Fibroblast of the aortic adventitia (primary cell): ENCODE results near the gene FHIT. TPM values are rescaled to one million over a fixed set of nuclear protein-coding genes. Genes with fewer than 3 reads are reported as not detected.

Experiments
- DNase-seq: peaks from one replicate; pipeline ENCODE4 v3.0.0-alpha.2; 2010; ENCODE audit warnings: low read depth
- H3K4me3 ChIP-seq: 2 replicates; pipeline ENCODE4 v1.5.1; 2011; ENCODE audit warnings: low read depth, mild to moderate bottlenecking, control low read depth, low read length, moderate library complexity
- total RNA-seq: library from RNA; depleted of rRNA; stranded (reverse); fragments of >200 nt; gene quantifications from 2 replicates; pipeline ENCODE4 v1.2.3, GENCODE V29; 2012; ENCODE audit warnings: low replicate concordance
- TF ChIP-seq, protein P1 (sequence below): IDR thresholded peaks from 2 replicates; pipeline ENCODE4 v1.5.1; 2011; ENCODE audit warnings: mild to moderate bottlenecking, low read length, control low read depth, inconsistent platforms; ENCODE audit not compliant: insufficient read depth

The FHIT gene
- total RNA-seq, 1 donor, result 1.5 TPM

DNA sequence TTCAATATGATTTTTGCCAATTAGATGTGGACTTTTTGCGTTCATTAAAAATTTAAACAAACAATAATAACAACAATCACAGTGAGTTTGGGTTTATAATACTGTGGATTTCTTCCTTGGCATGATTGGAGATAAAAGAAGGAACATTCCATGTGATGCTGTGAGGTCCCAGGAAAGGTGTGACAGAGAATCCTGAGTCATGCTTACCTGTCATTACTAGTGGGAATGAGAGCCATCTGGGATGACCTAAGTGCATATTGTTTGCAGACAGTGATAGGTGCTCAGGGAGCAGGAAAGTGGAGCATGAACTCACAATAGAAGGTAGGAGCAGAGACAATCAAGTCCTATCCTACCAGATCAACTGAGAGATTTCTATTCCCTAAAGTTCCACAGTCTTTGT lies 1434.9 kb downstream of the FHIT start:
- TF ChIP-seq, protein P1, sequence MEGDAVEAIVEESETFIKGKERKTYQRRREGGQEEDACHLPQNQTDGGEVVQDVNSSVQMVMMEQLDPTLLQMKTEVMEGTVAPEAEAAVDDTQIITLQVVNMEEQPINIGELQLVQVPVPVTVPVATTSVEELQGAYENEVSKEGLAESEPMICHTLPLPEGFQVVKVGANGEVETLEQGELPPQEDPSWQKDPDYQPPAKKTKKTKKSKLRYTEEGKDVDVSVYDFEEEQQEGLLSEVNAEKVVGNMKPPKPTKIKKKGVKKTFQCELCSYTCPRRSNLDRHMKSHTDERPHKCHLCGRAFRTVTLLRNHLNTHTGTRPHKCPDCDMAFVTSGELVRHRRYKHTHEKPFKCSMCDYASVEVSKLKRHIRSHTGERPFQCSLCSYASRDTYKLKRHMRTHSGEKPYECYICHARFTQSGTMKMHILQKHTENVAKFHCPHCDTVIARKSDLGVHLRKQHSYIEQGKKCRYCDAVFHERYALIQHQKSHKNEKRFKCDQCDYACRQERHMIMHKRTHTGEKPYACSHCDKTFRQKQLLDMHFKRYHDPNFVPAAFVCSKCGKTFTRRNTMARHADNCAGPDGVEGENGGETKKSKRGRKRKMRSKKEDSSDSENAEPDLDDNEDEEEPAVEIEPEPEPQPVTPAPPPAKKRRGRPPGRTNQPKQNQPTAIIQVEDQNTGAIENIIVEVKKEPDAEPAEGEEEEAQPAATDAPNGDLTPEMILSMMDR, result no peak
- no peak overlapping the region for H3K4me3 ChIP-seq
- DNase-seq, result no peak

DNA sequence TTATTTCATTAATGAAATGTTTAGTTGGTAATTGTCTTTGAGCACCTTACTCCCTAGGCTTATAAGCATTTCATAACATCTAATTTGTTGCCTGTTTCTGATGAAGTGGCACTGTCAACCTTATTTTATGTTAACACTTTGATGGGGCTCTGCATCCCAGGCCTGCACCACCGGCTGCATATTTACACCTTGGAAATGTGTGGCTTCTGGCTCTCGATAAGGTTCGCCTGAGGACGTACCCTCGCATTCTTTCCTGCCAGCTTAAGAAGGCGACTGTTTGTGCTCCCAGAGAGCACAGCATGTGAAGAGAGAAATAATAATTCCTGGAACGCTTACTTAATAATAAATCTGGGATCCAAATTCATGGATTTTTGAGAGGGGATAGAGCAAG lies 1438.1 kb downstream of the FHIT start:
- H3K4me3 ChIP-seq, result no peak overlapping the region
- TF ChIP-seq, protein P1, result no peak
- no peak for DNase-seq

GRCh38 chr3:59812237-59813147 lies 1438.8 kb downstream of the FHIT start:
- peak; percentile 19 for DNase-seq
- TF ChIP-seq, protein P1, result no peak
- no peak overlapping the region for H3K4me3 ChIP-seq

DNA sequence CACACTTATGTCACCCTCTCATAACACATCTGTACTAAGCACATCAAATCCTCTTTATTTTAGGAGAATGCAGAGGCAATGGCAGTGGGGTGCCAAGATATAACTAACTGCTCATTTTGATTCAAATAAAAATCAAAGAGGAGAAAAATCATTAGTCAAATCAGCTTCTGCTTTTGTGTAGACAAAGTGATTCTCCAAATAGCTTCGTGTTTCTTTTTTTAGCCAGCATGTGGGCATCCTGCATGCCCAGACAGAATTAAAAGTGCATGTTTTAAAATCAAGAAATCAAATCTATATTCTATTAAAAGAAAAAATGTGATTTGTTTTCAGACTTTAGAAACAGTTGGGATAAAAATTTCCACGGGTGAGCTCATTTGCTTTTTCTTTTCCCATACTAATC lies 1440.1 kb downstream of the FHIT start:
- H3K4me3 ChIP-seq, result no peak overlapping the region
- TF ChIP-seq, protein P1, result no peak
- DNase-seq, result no peak

- TF ChIP-seq, protein P1, result no peak
- no peak for DNase-seq
Measured at GRCh38 chr3:59810606-59811005, 1440.6 kb downstream of the FHIT start.

DNA sequence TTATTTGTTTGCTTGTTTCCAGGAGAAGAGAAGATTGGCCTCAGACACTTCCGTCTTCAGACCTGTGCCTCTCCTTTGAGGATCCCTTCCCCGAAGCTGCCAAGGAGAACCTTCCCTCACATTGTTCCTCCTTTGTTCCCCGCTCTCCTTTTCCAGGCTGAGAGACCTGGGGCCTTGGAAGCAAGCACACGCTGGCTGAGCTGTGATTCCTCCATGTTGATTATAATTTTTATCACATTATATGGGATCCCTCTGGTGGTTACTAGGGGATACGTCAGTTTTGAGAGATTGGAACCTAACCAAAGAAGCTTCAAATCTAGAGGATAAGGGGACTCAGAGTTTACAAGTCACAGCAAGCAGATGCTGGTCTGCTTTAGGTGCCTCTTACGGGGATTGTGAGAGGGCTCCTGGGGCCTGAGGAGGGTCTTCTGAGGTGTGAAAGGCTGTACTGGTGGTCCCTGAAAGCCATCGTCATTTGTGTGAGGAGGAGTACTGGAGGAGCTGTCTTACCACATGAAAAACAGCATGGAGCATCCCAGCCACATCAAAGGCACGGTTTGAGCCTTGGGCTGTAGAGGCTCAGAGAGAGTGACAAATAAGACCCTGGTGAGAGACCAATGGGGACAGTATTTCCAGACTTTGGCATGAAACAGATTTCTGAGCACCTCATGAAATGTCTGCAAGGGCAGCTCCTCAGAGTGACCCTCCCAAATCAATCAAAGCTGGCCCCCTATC lies 1441.4 kb downstream of the FHIT start:
- H3K4me3 ChIP-seq, result no peak overlapping the region
- DNase-seq, result peak; percentile 61
- TF ChIP-seq, protein P1, result peak; percentile 48

More at GRCh38 chr3:59810606-59811005, 1440.6 kb downstream of the FHIT start:
- H3K4me3 ChIP-seq, result no peak overlapping the region
